MCF 10A (cell line): Measurements from ENCODE around the gene KCNAB1. TPM values are rescaled to one million over a fixed set of nuclear protein-coding genes. Genes with fewer than 3 reads are reported as not detected.

Experiments
- BruUV-seq: library from RNA; stranded (reverse); fragments of 400-500 nt; replicated peaks from 2 replicates; lab custom pipeline; 2021; lab: Mats Ljungman, UMichigan
- CTCF ChIA-PET: fragments of 300-600 bp; sonication (Branson Sonifier 250); formaldehyde crosslinking; extraction: SDS; loops from one replicate; lab custom pipeline; 2021; ENCODE audit warnings: antibody characterized with exemption, inconsistent platforms; lab: Yijun Ruan, JAX
- POLR2A ChIA-PET: fragments of 300-600, 350-650 bp; sonication (Branson Sonifier 250); formaldehyde crosslinking; extraction: SDS; loops from one replicate; lab custom pipeline; 2020; ENCODE audit warnings: antibody characterized with exemption, inconsistent platforms; lab: Yijun Ruan, JAX
- DNase-seq: peaks from one replicate; pipeline ENCODE4 v3.0.0-alpha.2; 2018; ENCODE audit not compliant: unreplicated experiment
- H3K27ac Mint-ChIP-seq: one replicate; pipeline ENCODE4 v1.8.0; 2022; ENCODE audit warnings: mild to moderate bottlenecking, low read depth, mixed read lengths; ENCODE audit not compliant: unreplicated experiment
- H3K27me3 Mint-ChIP-seq: one replicate; pipeline ENCODE4 v1.8.0; 2022; ENCODE audit warnings: mixed read lengths; ENCODE audit not compliant: insufficient read depth, unreplicated experiment
- H3K36me3 Mint-ChIP-seq: one replicate; pipeline ENCODE4 v1.8.0; 2022; ENCODE audit warnings: mild to moderate bottlenecking, moderate library complexity, mixed read lengths; ENCODE audit not compliant: insufficient read depth, unreplicated experiment
- H3K4me1 Mint-ChIP-seq: one replicate; pipeline ENCODE4 v1.8.0; 2022; ENCODE audit warnings: mixed read lengths; ENCODE audit not compliant: insufficient read depth, unreplicated experiment
- H3K4me3 Mint-ChIP-seq: one replicate; pipeline ENCODE4 v1.8.0; 2022; ENCODE audit warnings: mild to moderate bottlenecking, moderate library complexity, mixed read lengths; ENCODE audit not compliant: unreplicated experiment
- H3K9me3 Mint-ChIP-seq: one replicate; pipeline ENCODE4 v1.8.0; 2022; ENCODE audit warnings: mixed read lengths; ENCODE audit not compliant: unreplicated experiment
- CTCF ChIP-seq: fragments of 200-600 bp; IDR thresholded peaks from one replicate; pipeline ENCODE4 v1.8.0; 2022; ENCODE audit warnings: antibody characterized with exemption, mild to moderate bottlenecking; ENCODE audit not compliant: unreplicated experiment
- intact Hi-C: fragments of 100-400 bp; cut with micrococcal nuclease; formaldehyde crosslinking; loops from 2 replicates; pipeline ENCODE4 v1.14.1; 2022
- total RNA-seq: library from RNA; stranded (reverse); gene quantifications from 2 replicates; pipeline ENCODE4 v1.2.3, GENCODE V29; 2022

Gene KCNAB1
- total RNA-seq, 1 experiment from 2014 or later, result 0.44 TPM

GRCh38 chr3:156145866-156146265 lies 25.5 kb downstream of the KCNAB1 start:
- no peaks in the 10 kb centered on the region for H3K36me3 Mint-ChIP-seq
- no peak overlapping the region for H3K4me3 Mint-ChIP-seq
- peaks cover 50% of the 10 kb centered on the region for H3K27me3 Mint-ChIP-seq
- BruUV-seq, result no TSS peak
- no peak overlapping the region for H3K27ac Mint-ChIP-seq
- H3K4me1 Mint-ChIP-seq, result no peaks in the 10 kb centered on the region
- ChIA-PET CTCF (interaction anchor here (0.5 to 1.2 kb wide), 3 partner anchors 135 to 1204 kb away, joined by 3 read pairs; no protein-coding TSS in a partner anchor), POLR2A (no interaction called here)
- H3K9me3 Mint-ChIP-seq, result no peaks in the 10 kb centered on the region
- no peak for TF ChIP-seq CTCF
- no peak for DNase-seq
- intact Hi-C loops, result no loop called here

DNA sequence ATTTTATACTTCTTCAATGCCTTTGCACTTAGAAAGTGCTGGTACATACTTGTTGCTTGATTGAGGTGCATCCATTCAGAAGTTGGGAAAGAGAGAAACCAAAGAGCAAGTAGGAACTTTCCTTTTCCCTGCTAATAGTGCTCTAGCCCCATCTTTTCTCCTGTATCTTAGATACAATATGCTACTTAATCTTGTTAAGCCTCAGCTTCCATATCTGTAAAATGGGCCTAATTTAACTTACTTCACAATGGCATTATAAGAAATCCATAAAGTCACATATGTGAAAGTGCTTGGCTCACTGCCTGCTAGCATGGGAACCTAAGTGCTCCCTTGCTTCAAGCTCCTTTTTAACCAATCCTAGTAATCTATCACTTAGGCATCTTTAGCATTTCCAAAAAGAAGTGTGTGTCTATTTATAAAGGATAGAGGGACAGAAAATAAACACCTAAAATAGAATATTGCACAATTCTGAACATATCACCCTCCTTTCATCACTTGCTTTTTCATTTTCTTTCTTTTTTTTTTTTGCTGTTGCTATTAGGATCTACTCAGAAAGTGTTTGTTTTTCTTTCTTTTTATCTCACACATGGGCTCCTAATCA lies 28.1 kb downstream of the KCNAB1 start:
- ChIA-PET CTCF (interaction anchor here (0.6 to 9.7 kb wide), 22 partner anchors 12 to 1054 kb away, joined by 3 to 274 read pairs (median 4); partner anchors contain the start of gene C3orf33), POLR2A (interaction anchor here (0.7 kb wide), 1 partner anchor 32 kb away, joined by 4 read pairs; no protein-coding TSS in a partner anchor)
- no peaks in the 10 kb centered on the region for H3K9me3 Mint-ChIP-seq
- no peak for DNase-seq
- no peak overlapping the region for H3K4me3 Mint-ChIP-seq
- intact Hi-C loops, result no loop called here
- peaks cover 25% of the 10 kb centered on the region for H3K27me3 Mint-ChIP-seq
- no peak overlapping the region for H3K27ac Mint-ChIP-seq
- no peaks in the 10 kb centered on the region for H3K4me1 Mint-ChIP-seq
- H3K36me3 Mint-ChIP-seq, result no peaks in the 10 kb centered on the region
- BruUV-seq, result no TSS peak
- no peak for TF ChIP-seq CTCF

DNA sequence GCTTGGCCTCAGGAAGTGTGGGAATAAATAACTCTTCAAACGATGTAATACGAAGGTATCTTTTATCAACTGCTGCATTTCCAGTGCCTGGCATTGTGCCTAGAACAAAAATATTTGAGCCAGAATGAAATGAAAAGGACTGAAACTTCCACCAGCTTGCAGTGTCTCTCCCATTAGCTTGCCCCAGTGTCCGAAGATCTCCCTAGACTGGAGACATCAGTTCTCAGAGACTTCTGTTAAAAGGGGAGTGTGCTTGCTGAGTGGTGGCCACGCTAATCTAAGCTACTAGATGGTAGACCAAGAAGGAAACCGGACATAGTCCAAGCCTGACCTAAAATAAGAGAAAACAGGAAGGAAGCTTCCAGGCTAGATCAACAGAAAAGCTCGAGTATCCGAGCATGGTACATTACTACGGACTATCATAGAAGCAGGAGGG lies 28.6 kb downstream of the KCNAB1 start:
- Mint-ChIP-seq H3K36me3 (no peaks in the 10 kb centered on the region), H3K9me3 (no peaks in the 10 kb centered on the region), H3K4me1 (no peaks in the 10 kb centered on the region), H3K4me3 (no peak overlapping the region), H3K27ac (no peak overlapping the region), H3K27me3 (peaks cover 23% of the 10 kb centered on the region)
- ChIA-PET CTCF (interaction anchor here (0.6 to 9.7 kb wide), 29 partner anchors 9 to 1053 kb away, joined by 3 to 274 read pairs (median 4); partner anchors contain the start of gene C3orf33), POLR2A (interaction anchor here (0.6 to 0.7 kb wide), 2 partner anchors 33 to 319 kb away, joined by 3 to 4 read pairs; no protein-coding TSS in a partner anchor)
- BruUV-seq, result no TSS peak
- no peak for DNase-seq
- TF ChIP-seq CTCF, result no peak
- intact Hi-C loops, result no loop called here

GRCh38 chr3:156149876-156150275 lies 29.5 kb downstream of the KCNAB1 start:
- ChIA-PET CTCF (interaction anchor here (0.6 to 9.7 kb wide), 31 partner anchors 9 to 1171 kb away, joined by 3 to 274 read pairs (median 3); partner anchors contain the start of gene C3orf33), POLR2A (interaction anchor here (0.7 to 1.0 kb wide), 3 partner anchors 277 to 368 kb away, joined by 3 read pairs; no protein-coding TSS in a partner anchor)
- Mint-ChIP-seq H3K27ac (no peak overlapping the region), H3K9me3 (no peaks in the 10 kb centered on the region), H3K4me3 (no peak overlapping the region), H3K36me3 (no peaks in the 10 kb centered on the region), H3K27me3 (peaks cover 14% of the 10 kb centered on the region), H3K4me1 (no peaks in the 10 kb centered on the region)
- TF ChIP-seq CTCF, result no peak
- DNase-seq, result no peak
- BruUV-seq, result no TSS peak
- intact Hi-C loops, result loop anchor here (1.0 to 5.0 kb wide), 9 partner anchors 138 to 1051 kb away; partner anchors contain the start of gene TIPARP
